Coronary artery (tissue), 2 donors: ENCODE data around the gene LZTS3.

Experiments
- DNase-seq: peaks from one replicate; pipeline ENCODE4 v3.0.0-alpha.2; 2017; ENCODE audit warnings: low spot score
- H3K27ac ChIP-seq, 2 donors: fragments of 200-600 bp; sonication (generic); one replicate each; pipeline ENCODE4 v1.5.1; 2016 to 2019
- H3K4me3 ChIP-seq: fragments of 200-600 bp; sonication (generic); 2 replicates; pipeline ENCODE4 v1.5.1; 2016; ENCODE audit warnings: mild to moderate bottlenecking, moderate library complexity
- CTCF ChIP-seq: fragments of 200-600 bp; sonication (generic); IDR thresholded peaks from one replicate; pipeline ENCODE4 v1.5.1; 2019; ENCODE audit warnings: antibody characterized with exemption

LZTS3 gene

GRCh38 chr20:3209257-3209945 lies 36.1 kb upstream of the LZTS3 start, which contains the start of gene ITPA:
Gene ITPA, plus strand, starts transcription at chr20:3209498. Its CDS starts 54 bp downstream, at chr20:3209552.
- no peak for TF ChIP-seq CTCF
- H3K27ac ChIP-seq: peak within 1 kb of the TSS; percentile 57 to 94
- DNase-seq: no peak
- H3K4me3 ChIP-seq: peak within 1 kb of the TSS; percentile 83

DNA sequence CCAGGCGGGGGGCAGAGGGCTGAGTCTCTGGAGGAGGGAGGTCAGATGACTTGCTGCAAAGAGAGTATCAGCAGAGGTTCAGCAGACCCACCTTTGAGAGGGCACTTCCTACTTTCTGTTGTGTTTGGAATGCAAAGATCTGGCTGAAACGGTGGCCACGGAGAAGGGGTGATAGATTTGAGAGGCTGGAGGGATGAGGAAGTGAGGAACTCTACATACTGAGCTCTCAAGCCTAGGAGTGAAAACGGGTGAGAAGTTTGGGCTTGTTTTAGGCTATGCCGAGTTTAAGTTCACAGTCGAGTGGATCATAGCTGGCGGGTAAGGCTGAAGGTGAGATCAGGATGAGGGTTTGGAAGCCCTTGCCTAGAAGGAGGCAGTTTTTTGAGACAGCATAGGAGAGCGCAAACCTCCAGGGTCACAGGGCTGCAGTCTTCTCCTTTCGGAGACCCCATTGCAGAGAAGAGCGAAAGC lies 35.5 kb upstream of the LZTS3 start:
- Histone ChIP-seq H3K4me3 (peak overlapping the region; percentile 83), H3K27ac (peak overlapping the region; percentile 57 to 94)
- no peak for DNase-seq
- TF ChIP-seq CTCF: no peak

GRCh38 chr20:3204124-3204794 lies 30.9 kb upstream of the LZTS3 start, which contains the start of gene DDRGK1:
Gene DDRGK1, minus strand, starts transcription at chr20:3204682. Its CDS starts 55 bp downstream, at chr20:3204627.
- peak; percentile 87 for DNase-seq
- H3K4me3 ChIP-seq: peak within 1 kb of the TSS; percentile 86
- no peak for TF ChIP-seq CTCF
- H3K27ac ChIP-seq: peak within 1 kb of the TSS; percentile 69 to 93

- H3K27ac ChIP-seq: peak overlapping the region; percentile 69 to 93
- DNase-seq: no peak
- no peak for TF ChIP-seq CTCF
- peak overlapping the region; percentile 86 for H3K4me3 ChIP-seq
Observed at GRCh38 chr20:3203315-3204123, 30.2 kb upstream of the LZTS3 start.

DNA sequence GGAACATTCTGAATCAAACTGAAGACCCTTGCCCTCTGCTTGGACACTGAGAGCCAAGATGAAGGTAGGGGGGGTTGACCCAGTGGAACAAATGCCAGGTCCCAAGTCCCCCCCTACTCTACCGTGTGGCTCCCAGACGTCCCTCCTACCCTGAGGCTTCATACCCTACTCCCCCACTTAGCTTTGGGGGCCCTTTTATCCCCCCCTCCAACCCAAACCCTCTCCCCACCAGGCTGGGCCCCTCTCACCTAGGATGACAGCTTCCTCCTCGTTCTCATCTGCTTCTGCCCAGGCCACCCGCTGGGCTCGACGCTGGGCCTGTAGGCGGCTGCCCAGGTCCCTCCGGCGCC lies 29.6 kb upstream of the LZTS3 start:
- no peak for DNase-seq
- peak overlapping the region; percentile 86 for H3K4me3 ChIP-seq
- TF ChIP-seq CTCF: no peak
- peak overlapping the region; percentile 69 to 93 for H3K27ac ChIP-seq

GRCh38 chr20:3199976-3200755 lies 26.8 kb upstream of the LZTS3 start:
- TF ChIP-seq CTCF: no peak
- Histone ChIP-seq H3K27ac (no peak overlapping the region), H3K4me3 (no peak overlapping the region)
- no peak for DNase-seq
